Measurements from ENCODE around the gene PCDHGA6.
"Not testable (repeated sequence)": the region's sequence is repeated elsewhere in the genome, so short reads cannot be mapped to it uniquely, and the experiment has no call there.

PCDHGA6 gene

GRCh38 chr5:141373673-141374317 is at the start of gene PCDHGA6:
PCDHGA6 (plus strand) TSS chr5:141373891; CDS start chr5:141374084, 193 bp downstream.
- TF ChIP-seq CTCF (IDR thresholded peaks at IDR 0.05): no peak
- H3K27ac ChIP-seq: no peak within 1 kb of the TSS
- no peak for DNase-seq (ENCODE audit: low spot score)
- H3K4me3 ChIP-seq: peak within 1 kb of the TSS; percentile 49

GRCh38 chr5:141326088-141326854 is 47.4 kb upstream of the PCDHGA6 start:
- peak; percentile 75 for DNase-seq (ENCODE audit: low spot score)
- Histone ChIP-seq H3K4me3 (peak overlapping the region; percentile 65), H3K27ac (peak overlapping the region in 1 of 2 donors; percentile 57)
- no peak for TF ChIP-seq CTCF (IDR thresholded peaks at IDR 0.05)

- no peak for TF ChIP-seq CTCF (IDR thresholded peaks at IDR 0.05)
- no peak for DNase-seq (ENCODE audit: low spot score)
- no peak overlapping the region for H3K27ac ChIP-seq
- H3K4me3 ChIP-seq: peak overlapping the region; percentile 7
Measured at GRCh38 chr5:141328231-141328630, 45.5 kb upstream of the PCDHGA6 start.

GRCh38 chr5:141330299-141331080 is 43.2 kb upstream of the PCDHGA6 start, which contains the start of gene PCDHGA1:
PCDHGA1 (plus strand) TSS chr5:141330514.
- H3K4me3 ChIP-seq: peak within 1 kb of the TSS; percentile 11
- no peak for TF ChIP-seq CTCF (IDR thresholded peaks at IDR 0.05)
- DNase-seq (ENCODE audit: low spot score): no peak
- no peak within 1 kb of the TSS for H3K27ac ChIP-seq

- peak overlapping the region; percentile 14 for H3K4me3 ChIP-seq
- not testable (repeated sequence) for H3K27ac ChIP-seq
Measured at GRCh38 chr5:141332571-141332970, 41.1 kb upstream of the PCDHGA6 start.

GRCh38 chr5:141338538-141339306 is 35.0 kb upstream of the PCDHGA6 start, which contains the start of gene PCDHGA2:
PCDHGA2 (plus strand) TSS chr5:141338760.
- Histone ChIP-seq H3K4me3 (peak within 1 kb of the TSS; percentile 60), H3K27ac (no peak within 1 kb of the TSS)
- no peak for DNase-seq (ENCODE audit: low spot score)
- TF ChIP-seq CTCF (IDR thresholded peaks at IDR 0.05): no peak

More at GRCh38 chr5:141332571-141332970, 41.1 kb upstream of the PCDHGA6 start:
- DNase-seq (ENCODE audit: low spot score): not testable (repeated sequence)

GRCh38 chr5:141340781-141341354 is 32.8 kb upstream of the PCDHGA6 start:
- peak overlapping the region; percentile 15 for H3K4me3 ChIP-seq
- not testable (repeated sequence) for H3K27ac ChIP-seq

More at GRCh38 chr5:141340781-141341354, 32.8 kb upstream of the PCDHGA6 start:
- not testable (repeated sequence) for DNase-seq (ENCODE audit: low spot score)

Measured in coronary artery (tissue), 2 donors.